GM10266 (cell line): ENCODE data around the gene ACTL10.

Experiments used
- DNase-seq: peaks from one replicate; pipeline ENCODE4 v3.0.0; 2012; ENCODE audit errors: extremely low spot score
- TF ChIP-seq, protein P1 (sequence below): IDR thresholded peaks from 2 replicates; pipeline ENCODE4 v1.5.1; 2012; ENCODE audit warnings: mild to moderate bottlenecking, low read depth; ENCODE audit not compliant: control insufficient read depth, insufficient read depth; ENCODE audit errors: missing control alignments

The ACTL10 gene

DNA sequence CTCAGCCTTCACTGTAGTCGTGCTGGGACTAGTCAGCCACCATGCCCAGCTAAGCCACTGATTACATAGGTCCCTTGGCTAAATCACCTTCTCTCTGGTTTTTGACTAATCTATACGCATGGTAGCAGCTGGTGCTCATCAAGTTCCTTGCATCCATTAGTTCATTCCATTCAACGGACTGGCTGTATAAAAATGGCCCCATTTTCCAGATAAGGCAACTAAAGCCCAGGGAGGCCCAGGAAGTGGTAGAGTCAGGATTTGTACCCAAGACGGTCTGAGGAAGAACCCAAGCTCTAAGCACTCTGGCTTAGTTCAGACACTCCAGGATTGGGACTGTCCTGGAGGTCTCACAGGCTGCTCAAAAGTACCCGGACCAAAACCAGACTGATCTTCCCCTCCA lies 14.5 kb downstream of the ACTL10 start:
- TF ChIP-seq, protein P1, sequence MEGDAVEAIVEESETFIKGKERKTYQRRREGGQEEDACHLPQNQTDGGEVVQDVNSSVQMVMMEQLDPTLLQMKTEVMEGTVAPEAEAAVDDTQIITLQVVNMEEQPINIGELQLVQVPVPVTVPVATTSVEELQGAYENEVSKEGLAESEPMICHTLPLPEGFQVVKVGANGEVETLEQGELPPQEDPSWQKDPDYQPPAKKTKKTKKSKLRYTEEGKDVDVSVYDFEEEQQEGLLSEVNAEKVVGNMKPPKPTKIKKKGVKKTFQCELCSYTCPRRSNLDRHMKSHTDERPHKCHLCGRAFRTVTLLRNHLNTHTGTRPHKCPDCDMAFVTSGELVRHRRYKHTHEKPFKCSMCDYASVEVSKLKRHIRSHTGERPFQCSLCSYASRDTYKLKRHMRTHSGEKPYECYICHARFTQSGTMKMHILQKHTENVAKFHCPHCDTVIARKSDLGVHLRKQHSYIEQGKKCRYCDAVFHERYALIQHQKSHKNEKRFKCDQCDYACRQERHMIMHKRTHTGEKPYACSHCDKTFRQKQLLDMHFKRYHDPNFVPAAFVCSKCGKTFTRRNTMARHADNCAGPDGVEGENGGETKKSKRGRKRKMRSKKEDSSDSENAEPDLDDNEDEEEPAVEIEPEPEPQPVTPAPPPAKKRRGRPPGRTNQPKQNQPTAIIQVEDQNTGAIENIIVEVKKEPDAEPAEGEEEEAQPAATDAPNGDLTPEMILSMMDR: no peak
- no peak for DNase-seq

DNA sequence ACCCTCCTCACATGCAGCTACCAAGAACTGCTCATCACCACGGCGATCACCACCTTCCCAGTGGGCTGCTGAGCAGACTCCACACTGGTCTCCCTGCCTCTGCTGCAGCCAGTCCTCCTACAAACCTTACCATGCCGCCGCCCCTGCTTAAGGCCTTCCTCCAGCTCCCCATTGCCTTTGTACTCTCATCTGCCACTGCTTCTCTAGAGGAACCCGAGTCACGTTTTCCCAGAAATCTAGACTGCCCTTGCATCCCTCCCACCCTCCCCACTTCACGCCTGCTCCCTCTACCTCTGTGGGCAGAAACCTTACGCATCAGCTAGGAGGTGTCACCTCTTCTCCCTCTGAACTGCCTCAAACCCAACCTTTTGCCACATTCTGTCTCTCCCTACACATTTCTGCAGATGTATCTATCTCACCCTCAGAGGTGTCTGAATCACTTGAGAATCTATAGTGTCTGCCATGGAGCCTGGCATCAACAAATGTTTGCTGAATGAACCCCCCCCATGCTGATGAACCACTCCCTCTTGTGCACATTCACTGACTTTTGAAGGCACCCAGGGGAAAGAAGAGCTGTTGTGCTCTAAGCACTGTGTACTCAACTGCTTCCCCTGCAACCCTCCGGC lies 15.1 kb downstream of the ACTL10 start:
- TF ChIP-seq, protein P1: no peak
- DNase-seq: no peak

GRCh38 chr20:33684533-33685327 lies 18.0 kb downstream of the ACTL10 start:
- TF ChIP-seq, protein P1: no peak
- no peak for DNase-seq

GRCh38 chr20:33685328-33686099 lies 18.8 kb downstream of the ACTL10 start:
- peak; percentile 86 for DNase-seq
- TF ChIP-seq, protein P1: no peak

DNA sequence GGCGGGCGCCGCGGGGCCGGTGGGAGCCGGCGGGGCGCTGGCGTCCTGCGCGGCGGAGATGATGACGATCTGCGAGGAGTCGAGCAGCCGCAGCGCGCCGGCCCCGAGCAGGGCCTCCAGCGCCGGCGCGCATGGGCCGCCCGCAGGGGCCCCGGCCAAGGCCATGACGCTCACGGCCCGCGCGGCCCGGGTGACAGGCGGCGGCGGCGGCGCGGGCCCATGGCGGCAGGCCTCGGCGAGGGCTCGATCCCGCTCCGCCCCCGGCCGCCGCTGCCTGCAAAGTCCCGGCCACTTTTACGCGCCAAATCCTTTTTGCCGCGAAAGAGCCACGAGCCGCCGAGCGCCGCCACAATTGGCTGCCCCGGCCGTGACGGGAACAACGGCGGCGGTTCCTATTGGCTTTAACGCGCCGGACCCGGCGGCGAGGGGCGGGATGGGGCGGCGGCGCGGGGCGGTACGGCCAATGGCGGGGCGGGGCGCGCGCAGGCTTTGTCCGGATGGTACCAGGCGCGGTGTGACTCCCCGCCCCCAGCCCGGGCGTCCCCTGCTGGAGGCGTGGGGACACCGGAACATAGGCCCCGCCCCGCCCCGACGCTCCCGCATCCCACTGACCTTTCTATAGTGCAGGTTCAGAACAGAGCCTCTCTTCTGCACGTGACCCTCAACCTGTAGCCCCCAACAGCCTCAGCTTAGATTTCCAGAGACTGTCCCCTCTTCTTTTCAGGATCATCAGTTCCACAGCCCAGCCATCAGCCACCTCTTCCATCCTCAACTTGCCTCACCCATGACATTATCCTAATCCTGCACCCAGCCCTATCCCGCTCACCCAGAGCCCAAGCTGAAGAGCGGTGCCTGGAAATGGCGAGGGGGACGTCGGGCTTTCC lies 19.6 kb downstream of the ACTL10 start, which contains the start of gene E2F1:
E2F1 (minus strand) TSS at position 286 of the 884 bp plus-strand sequence; CDS start at position 165, 121 bp downstream.
- peak; percentile 99 for DNase-seq
- TF ChIP-seq, protein P1: peak; percentile 37

GRCh38 chr20:33686984-33687366 lies 20.2 kb downstream of the ACTL10 start:
- TF ChIP-seq, protein P1: no peak
- no peak for DNase-seq
